Measurements from ENCODE around the gene RPH3AL.

The RPH3AL gene

DNA sequence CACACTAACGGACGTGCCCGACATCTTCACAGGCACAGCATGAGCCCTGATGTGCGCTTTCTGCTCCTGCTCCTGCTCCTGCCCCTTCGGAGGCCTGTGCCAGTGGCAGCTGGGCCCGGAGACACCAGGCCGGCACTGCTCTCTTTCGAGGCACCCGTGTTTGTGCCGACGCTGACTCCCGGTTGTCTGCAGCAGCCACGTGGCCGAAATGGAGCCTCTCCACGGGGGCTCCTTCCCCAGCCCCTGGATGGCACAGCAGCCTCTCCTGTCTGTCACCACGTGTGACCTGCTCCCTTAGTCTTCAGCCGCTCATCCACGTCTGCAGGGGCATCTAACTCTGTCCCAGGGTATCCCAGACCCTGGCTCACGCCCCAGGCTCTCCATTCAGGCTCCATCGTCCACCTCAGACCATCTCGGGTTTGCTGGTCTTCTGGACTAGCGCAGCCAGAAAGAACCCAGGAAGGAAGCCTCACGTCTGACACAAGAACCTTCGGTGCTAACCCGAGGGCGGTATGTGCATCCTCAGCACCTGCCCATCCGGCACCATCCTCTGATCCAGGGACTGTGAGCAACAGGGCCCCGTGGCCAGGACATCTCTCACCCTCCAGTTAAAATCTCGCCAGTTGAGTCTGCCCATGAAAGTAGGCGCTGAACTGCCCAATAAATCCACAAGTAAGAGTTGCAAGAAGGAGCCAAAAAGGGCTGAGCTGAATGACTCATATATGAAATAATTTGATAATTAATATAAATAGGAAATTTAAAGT, 4.2 kb upstream of the RPH3AL start:
- no peak for DNase-seq (ENCODE audit: low read depth)
- TF ChIP-seq, protein P1, sequence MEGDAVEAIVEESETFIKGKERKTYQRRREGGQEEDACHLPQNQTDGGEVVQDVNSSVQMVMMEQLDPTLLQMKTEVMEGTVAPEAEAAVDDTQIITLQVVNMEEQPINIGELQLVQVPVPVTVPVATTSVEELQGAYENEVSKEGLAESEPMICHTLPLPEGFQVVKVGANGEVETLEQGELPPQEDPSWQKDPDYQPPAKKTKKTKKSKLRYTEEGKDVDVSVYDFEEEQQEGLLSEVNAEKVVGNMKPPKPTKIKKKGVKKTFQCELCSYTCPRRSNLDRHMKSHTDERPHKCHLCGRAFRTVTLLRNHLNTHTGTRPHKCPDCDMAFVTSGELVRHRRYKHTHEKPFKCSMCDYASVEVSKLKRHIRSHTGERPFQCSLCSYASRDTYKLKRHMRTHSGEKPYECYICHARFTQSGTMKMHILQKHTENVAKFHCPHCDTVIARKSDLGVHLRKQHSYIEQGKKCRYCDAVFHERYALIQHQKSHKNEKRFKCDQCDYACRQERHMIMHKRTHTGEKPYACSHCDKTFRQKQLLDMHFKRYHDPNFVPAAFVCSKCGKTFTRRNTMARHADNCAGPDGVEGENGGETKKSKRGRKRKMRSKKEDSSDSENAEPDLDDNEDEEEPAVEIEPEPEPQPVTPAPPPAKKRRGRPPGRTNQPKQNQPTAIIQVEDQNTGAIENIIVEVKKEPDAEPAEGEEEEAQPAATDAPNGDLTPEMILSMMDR (IDR thresholded peaks at IDR 0.05; ENCODE audit: insufficient read depth, low read depth, low read length, missing control alignments) = no peak
- no peak overlapping the region for H3K4me3 ChIP-seq (ENCODE audit: low read length)

DNA sequence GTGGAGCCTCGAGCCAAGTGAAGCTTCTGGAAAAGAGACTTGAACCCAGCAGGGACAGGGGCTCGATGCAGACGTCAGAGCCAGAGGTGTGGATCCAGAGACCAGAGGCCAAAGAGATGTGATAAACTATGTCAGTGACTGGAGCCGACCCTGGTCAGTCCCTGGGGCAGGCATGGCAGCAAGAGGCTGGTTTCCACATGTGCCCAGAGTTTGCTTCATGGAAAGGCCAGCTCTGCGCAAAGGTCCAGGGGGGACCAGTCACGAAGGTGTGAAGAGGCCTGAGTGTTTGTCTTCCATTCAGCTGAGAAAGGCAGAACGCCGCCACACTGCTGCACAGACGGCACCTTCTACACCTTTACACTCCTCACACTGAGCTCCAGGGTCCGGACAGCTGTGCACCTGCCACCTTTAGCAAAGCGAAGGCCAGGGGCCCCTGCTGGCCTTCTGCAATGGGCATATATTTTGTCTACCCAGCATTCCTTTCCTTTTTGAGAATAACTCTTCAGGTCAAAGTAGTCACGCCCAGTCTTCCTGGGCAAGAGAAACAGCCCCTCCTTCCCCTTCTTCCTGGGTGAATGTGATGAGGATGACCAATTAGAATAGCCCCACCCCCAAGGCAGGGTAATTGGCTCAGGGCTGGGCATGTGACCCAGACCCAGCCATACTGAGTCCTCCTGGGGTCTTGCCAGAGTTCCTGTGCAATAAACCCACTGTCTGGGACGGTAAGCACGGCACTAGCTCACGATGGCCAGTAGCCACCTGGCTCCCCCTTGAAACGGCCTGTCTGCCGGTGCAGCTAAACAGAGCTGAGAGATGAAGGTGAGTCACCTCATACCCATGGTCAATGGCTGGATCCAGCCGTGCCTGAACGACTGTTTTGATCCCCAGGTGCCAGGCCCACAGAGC, 2.3 kb upstream of the RPH3AL start:
- TF ChIP-seq, protein P1 (IDR thresholded peaks at IDR 0.05; ENCODE audit: insufficient read depth, low read depth, low read length, missing control alignments) = no peak
- no peak for DNase-seq (ENCODE audit: low read depth)
- no peak overlapping the region for H3K4me3 ChIP-seq (ENCODE audit: low read length)

GRCh38 chr17:353838-354234, 1.2 kb upstream of the RPH3AL start:
- no peak for DNase-seq (ENCODE audit: low read depth)
- no peak overlapping the region for H3K4me3 ChIP-seq (ENCODE audit: low read length)
- TF ChIP-seq, protein P1 (IDR thresholded peaks at IDR 0.05; ENCODE audit: insufficient read depth, low read depth, low read length, missing control alignments) = no peak

DNA sequence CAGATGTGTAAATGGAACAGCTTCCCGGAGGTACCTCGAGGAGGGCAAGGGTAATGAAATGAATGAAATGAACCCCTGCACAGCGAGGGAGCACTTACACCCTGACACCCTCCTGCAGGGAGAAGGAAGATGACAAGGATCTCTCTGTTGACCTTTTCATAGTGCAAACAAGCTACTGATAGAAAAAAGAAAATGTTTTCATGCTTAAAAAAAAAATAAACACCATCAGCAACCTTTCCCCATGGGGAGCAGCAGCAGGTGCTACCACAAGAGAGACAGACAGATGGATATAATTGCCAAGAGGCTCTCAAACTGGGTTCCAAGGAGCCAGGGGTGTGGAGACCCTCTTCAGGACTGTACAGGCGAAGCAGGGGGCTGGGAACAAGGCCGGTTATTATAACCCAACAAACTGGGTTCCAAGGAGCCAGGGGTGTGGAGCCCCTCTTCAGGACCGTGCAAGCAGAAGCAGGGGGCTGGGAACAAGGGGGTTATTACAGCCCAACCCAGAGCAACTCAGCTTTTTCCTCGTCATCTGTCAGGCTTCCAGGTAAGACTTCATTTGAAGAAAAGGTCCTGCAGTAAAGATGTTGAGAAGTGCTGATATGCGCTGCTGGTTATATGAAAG, 718 bp upstream of the RPH3AL start:
- TF ChIP-seq, protein P1 (IDR thresholded peaks at IDR 0.05; ENCODE audit: insufficient read depth, low read depth, low read length, missing control alignments) = no peak
- no peak overlapping the region for H3K4me3 ChIP-seq (ENCODE audit: low read length)
- DNase-seq (ENCODE audit: low read depth) = no peak

DNA sequence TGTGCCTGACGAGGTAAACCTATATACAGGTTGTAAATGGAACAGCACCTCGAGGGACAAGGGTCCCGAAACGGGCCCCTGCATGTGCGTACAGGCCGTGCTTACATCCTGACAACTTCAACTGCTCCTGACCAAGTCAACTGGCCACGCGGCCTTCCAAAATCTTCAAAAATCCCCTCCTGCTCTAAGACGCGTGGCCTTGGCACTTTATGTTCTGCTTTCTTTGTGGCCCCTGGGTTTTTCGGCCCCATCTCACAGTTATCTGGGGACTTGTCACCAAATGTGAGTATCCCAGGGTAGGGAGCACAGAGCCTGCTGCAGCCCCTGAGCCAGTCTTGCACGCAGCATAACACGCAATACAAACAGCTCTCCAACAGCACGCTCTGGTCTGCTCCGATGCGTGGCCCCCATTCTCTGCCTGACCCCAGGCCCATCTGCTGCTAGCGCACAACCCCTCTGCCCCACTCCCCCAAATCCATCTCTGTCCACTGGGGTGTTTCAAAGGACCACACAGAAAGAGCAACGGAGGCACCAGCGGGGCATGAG, 659 bp downstream of the RPH3AL start:
- H3K4me3 ChIP-seq (ENCODE audit: low read length) = peak overlapping the region; percentile 25
- DNase-seq (ENCODE audit: low read depth) = no peak
- TF ChIP-seq, protein P1 (IDR thresholded peaks at IDR 0.05; ENCODE audit: insufficient read depth, low read depth, low read length, missing control alignments) = no peak

DNA sequence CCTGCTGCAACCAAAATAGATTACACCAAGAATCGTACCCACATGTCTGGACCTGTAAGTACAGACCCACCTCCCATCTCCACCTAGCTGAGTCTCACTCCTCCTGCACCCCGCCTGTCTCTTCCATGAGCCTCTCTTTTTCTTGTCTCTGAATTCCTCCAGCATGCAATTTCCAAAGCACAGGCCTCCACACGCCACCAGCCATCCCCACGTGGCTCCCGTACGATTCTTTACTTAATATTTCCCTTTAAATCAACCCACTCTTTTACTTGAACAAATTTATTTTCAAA, 1.2 kb downstream of the RPH3AL start:
- peak; percentile 70 for DNase-seq (ENCODE audit: low read depth)
- TF ChIP-seq, protein P1 (IDR thresholded peaks at IDR 0.05; ENCODE audit: insufficient read depth, low read depth, low read length, missing control alignments) = no peak

More for the DNA sequence above, 1.2 kb downstream of the RPH3AL start:
- H3K4me3 ChIP-seq (ENCODE audit: low read length) = no peak overlapping the region

Measured in epithelial cell of esophagus (primary cell).